Adrenal gland (tissue), 12 donors: ENCODE results near the gene JAML. TPM values are rescaled to one million over a fixed set of nuclear protein-coding genes. Genes with fewer than 3 reads are reported as not detected.

Experiments used
- DNase-seq, 7 donors: peaks; one replicate each; pipeline ENCODE4 v3.0.0-alpha.2; 2019 to 2020
- H3K27ac ChIP-seq, 5 donors: fragments of 200-600 bp; sonication (generic) in 4 of 5; 1 replicate in 3 of 5; 2 replicates in 2 of 5; pipeline versions ENCODE4 v1.5.1 to v1.8.0; 2016 to 2020; ENCODE audit warnings: mild to moderate bottlenecking in 1 of 5
- H3K27me3 ChIP-seq: fragments of 200-600 bp; 2 replicates; pipeline ENCODE4 v1.8.0; 2021
- H3K36me3 ChIP-seq, 2 donors: fragments of 200-600 bp; replicated peaks in 1 of 2; 1 replicate in 1 of 2; 2 replicates in 1 of 2; pipeline versions ENCODE4 v1.5.1 to v1.8.0; 2018 to 2022
- H3K4me1 ChIP-seq, 2 donors: fragments of 200-600 bp; replicated peaks in 1 of 2; 1 replicate in 1 of 2; 2 replicates in 1 of 2; pipeline versions ENCODE4 v1.5.1 to v1.8.0; 2018 to 2021
- H3K4me3 ChIP-seq, 4 donors: fragments of 200-600 bp; sonication (generic) in 3 of 4; one replicate each; pipeline ENCODE4 v1.5.1; 2016 to 2018
- H3K9me3 ChIP-seq, 3 donors: fragments of 200-600 bp; sonication (generic) in 1 of 3; replicated peaks in 1 of 3; 1 replicate in 2 of 3; 2 replicates in 1 of 3; pipeline versions ENCODE4 v1.5.1 to v1.8.0; 2016 to 2021
- POLR2A ChIP-seq, 2 donors: fragments of 450-650 bp; IDR thresholded peaks; one replicate each; pipeline ENCODE4 v1.6.1; 2017; ENCODE audit warnings: antibody characterized with exemption in 2 of 2, mild to moderate bottlenecking in 2 of 2, moderate library complexity in 1 of 2
- WGBS, 4 donors: extraction: QIAGEN DNeasy Blood & Tissue Kit in 2 of 4; methylation state at CpG; one replicate each; pipeline versions ENCODE4 v1.1.5 to v1.1.7; 2013 to 2017; 5-methylcytosine and 5-hydroxymethylcytosine counted together
- intact Hi-C, 2 donors: fragments of 100-400 bp; cut with DNase I; formaldehyde crosslinking; loops; one replicate each; pipeline versions ENCODE4 v1.14.1 to v1.15.0; 2022 to 2023
- polyA plus RNA-seq, 3 donors: library from polyadenylated mRNA; stranded (reverse); fragments of 200-250 nt in 2 of 3; fragments of 350-450 nt in 1 of 3; fragmentation: Illumina TruSeq in 1 of 3; extraction: RNeasy Lipid Tissue Mini Kit (QIAGEN cat#74804) in 1 of 3; gene quantifications; one replicate each; pipeline ENCODE4 v1.2.3, GENCODE V29; 2013 to 2014
- total RNA-seq, 9 donors: library from RNA; depleted of rRNA in 4 of 9; stranded (reverse); fragments of >200 nt in 4 of 9; fragments of 120-200 nt in 1 of 9; fragmentation: NEBNext Ultra II Directional in 1 of 9; extraction: Animal tissue kit (Norgen Biotek cat#: 25700) in 1 of 9; gene quantifications; one replicate each; pipeline versions ENCODE4 v1.1.0 to v1.2.4, GENCODE V29; 2013 to 2023
- TF ChIP-seq, protein P1 (sequence below), 6 experiments: fragments of 450-650 bp in 4 of 6; fragments of 200-600 bp in 2 of 6; sonication (generic) in 1 of 6; IDR thresholded peaks; 1 replicate in 5 of 6; 2 replicates in 1 of 6; pipeline versions ENCODE4 v1.5.1 to v1.8.0; 2016 to 2021; ENCODE audit warnings: antibody characterized with exemption in 6 of 6, mild to moderate bottlenecking in 2 of 6, moderate library complexity in 1 of 6
- donor health status: healthy with polysubstance abuse.
- donor health status: Bipolar disorder and iron deficiency.
- donor health status: DM: yes; HTN: yes; CAD: no.
- donor health status: DM: no; HTN: no; CAD: no.
- donor health status: DM: no; HTN: no; CAD: no.
- donor health status: DM: yes; HTN: yes; CAD: no.

Gene JAML
- total and polyA plus RNA-seq, 12 donors = 1.8 to 13.9 (median 4.5) TPM

DNA sequence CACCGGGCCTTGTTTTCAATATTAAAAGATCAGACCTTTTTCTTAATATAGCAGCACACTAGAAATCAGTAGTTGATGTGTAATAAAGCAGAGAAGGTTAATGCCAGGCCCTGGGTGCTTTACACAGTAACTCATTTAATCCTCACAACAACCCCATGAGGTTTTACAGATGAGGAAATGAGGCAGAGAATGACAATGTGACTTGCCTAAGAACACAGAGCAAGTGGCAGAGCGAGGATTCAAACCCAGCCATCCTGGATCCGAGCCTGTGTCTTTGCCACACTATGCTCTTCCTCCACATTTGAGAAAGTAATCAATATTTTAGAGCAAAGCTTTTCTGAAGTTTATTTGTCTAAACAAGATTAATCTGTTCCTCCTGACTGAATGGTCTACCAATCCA, 7.2 kb downstream of the JAML start:
- peaks cover 6% of the 10 kb centered on the region for H3K27me3 ChIP-seq
- intact Hi-C loops = no loop called here
- no peaks in the 10 kb centered on the region for H3K9me3 ChIP-seq
- H3K27ac ChIP-seq = no peak overlapping the region
- H3K4me1 ChIP-seq = no peaks in the 10 kb centered on the region
- H3K4me3 ChIP-seq = no peak overlapping the region
- WGBS, 4 donors = 67 to 85% (median 82%) methylated on average over 3 of the region's 3 CpGs
- TF ChIP-seq, protein P1, sequence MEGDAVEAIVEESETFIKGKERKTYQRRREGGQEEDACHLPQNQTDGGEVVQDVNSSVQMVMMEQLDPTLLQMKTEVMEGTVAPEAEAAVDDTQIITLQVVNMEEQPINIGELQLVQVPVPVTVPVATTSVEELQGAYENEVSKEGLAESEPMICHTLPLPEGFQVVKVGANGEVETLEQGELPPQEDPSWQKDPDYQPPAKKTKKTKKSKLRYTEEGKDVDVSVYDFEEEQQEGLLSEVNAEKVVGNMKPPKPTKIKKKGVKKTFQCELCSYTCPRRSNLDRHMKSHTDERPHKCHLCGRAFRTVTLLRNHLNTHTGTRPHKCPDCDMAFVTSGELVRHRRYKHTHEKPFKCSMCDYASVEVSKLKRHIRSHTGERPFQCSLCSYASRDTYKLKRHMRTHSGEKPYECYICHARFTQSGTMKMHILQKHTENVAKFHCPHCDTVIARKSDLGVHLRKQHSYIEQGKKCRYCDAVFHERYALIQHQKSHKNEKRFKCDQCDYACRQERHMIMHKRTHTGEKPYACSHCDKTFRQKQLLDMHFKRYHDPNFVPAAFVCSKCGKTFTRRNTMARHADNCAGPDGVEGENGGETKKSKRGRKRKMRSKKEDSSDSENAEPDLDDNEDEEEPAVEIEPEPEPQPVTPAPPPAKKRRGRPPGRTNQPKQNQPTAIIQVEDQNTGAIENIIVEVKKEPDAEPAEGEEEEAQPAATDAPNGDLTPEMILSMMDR (IDR thresholded peaks at IDR 0.05) = no peak
- no peak for TF ChIP-seq POLR2A (IDR thresholded peaks at IDR 0.05)
- no peaks in the 10 kb centered on the region for H3K36me3 ChIP-seq
- no peak for DNase-seq

DNA sequence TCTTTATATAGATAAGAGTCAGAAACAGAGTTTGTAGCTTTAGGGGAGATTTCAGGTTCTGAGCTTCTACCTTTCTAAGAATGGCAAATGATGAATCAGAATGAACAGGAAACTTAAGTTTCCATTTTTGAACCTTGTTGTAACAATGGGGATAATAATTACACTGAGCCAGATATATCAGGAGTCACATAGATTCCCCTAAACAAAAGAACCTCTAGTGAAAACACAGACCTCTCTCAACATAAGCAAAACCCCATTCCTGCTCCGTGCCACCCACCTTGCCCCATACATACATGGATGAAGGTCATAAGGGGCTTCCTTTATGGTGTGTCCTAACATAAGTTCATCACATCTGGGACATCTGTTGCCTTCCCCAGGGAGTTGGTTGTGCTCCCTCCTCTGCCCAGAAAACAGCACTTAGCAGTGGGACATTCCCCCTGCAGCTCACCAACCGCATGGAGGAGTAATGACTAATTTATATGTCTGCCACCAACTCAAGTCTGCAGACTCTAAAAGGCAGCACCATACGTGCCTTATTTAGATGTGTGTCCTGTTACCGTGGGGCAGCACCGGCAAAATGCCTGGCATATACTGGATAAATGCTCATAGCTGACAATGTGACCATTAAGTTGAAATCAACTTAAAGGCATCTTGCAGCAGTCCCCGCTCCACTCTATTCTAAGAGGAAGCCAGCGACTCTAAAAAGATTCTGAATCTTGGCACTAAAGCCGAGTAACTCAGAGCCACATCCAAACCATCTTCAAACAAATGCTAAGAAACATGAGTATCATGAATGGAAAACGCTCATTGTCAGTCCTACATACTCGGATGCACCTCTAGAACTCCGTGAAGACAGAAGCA, 8.0 kb downstream of the JAML start:
- no peaks in the 10 kb centered on the region for H3K9me3 ChIP-seq
- intact Hi-C loops = no loop called here
- TF ChIP-seq, protein P1 (IDR thresholded peaks at IDR 0.05) = no peak
- TF ChIP-seq POLR2A (IDR thresholded peaks at IDR 0.05) = no peak
- no peaks in the 10 kb centered on the region for H3K4me1 ChIP-seq
- H3K27ac ChIP-seq = no peak overlapping the region
- no peak for DNase-seq
- WGBS, 4 donors = 62 to 72% (median 68%) methylated on average over 9 to 11 of the region's 11 CpGs
- no peaks in the 10 kb centered on the region for H3K36me3 ChIP-seq
- peaks cover 6% of the 10 kb centered on the region for H3K27me3 ChIP-seq
- no peak overlapping the region for H3K4me3 ChIP-seq

- TF ChIP-seq, protein P1 (IDR thresholded peaks at IDR 0.05) = no peak
- TF ChIP-seq POLR2A (IDR thresholded peaks at IDR 0.05) = no peak
- DNase-seq = no peak
- WGBS, 4 donors = 87 to 89% (median 88%) methylated on average over 7 of the region's 7 CpGs
- intact Hi-C loops = no loop called here
- Histone ChIP-seq H3K9me3 (no peaks in the 10 kb centered on the region), H3K27ac (peak overlapping the region in 1 of 5 donors; percentile 40), H3K36me3 (no peaks in the 10 kb centered on the region), H3K4me1 (no peaks in the 10 kb centered on the region), H3K27me3 (no peaks in the 10 kb centered on the region), H3K4me3 (no peak overlapping the region)
Observed at GRCh38 chr11:118215765-118216164, 9.0 kb downstream of the JAML start.

DNA sequence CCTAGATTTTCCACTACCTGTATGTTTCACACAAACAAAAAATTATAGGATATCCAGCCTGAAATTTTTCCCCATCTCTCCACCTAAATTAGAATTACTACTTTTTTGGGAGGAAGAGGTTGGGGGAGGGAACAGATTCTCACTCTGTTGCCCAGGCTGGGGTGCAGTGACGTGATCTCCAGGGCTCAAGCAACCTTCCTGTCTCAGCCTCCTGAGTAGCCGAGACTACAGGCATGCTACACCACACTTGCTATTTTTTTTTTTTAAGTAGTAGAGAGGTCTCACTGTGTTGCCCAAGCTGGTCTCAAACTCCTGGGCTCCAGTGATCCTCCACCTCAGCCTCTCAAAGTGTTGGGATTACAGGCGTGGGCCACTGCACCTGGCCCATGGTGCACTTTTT, 9.5 kb downstream of the JAML start:
- WGBS, 4 donors = 51 to 71% (median 66%) methylated on average over 3 of the region's 3 CpGs
- H3K27ac ChIP-seq = peak overlapping the region in 1 of 5 donors; percentile 16

More for the DNA sequence above, 9.5 kb downstream of the JAML start:
- H3K27me3 ChIP-seq = peaks cover 4% of the 10 kb centered on the region
- no peaks in the 10 kb centered on the region for H3K4me1 ChIP-seq
- no peak overlapping the region for H3K4me3 ChIP-seq
- H3K36me3 ChIP-seq = no peaks in the 10 kb centered on the region
- intact Hi-C loops = no loop called here
- no peaks in the 10 kb centered on the region for H3K9me3 ChIP-seq
- TF ChIP-seq POLR2A (IDR thresholded peaks at IDR 0.05) = no peak
- TF ChIP-seq, protein P1 (IDR thresholded peaks at IDR 0.05) = no peak
- DNase-seq = no peak
